ENCODE measurements around the gene MYOM1.
"Not testable (repeated sequence)": the region's sequence is repeated elsewhere in the genome, so short reads cannot be mapped to it uniquely, and the experiment has no call there.

Gene MYOM1

GRCh38 chr18:3051718-3052410 lies 167.9 kb downstream of the MYOM1 start:
- DNase-seq = no peak

GRCh38 chr18:3049897-3050454 lies 169.8 kb downstream of the MYOM1 start:
- not testable (repeated sequence) for DNase-seq

- DNase-seq = no peak
Observed at GRCh38 chr18:3048820-3049349, 170.9 kb downstream of the MYOM1 start.

GRCh38 chr18:3048121-3048520 lies 171.6 kb downstream of the MYOM1 start:
- no peak for DNase-seq

- no peak for DNase-seq
Observed at GRCh38 chr18:3046216-3046808, 173.5 kb downstream of the MYOM1 start.

GRCh38 chr18:3044931-3045698 lies 174.7 kb downstream of the MYOM1 start:
- DNase-seq = no peak

DNA sequence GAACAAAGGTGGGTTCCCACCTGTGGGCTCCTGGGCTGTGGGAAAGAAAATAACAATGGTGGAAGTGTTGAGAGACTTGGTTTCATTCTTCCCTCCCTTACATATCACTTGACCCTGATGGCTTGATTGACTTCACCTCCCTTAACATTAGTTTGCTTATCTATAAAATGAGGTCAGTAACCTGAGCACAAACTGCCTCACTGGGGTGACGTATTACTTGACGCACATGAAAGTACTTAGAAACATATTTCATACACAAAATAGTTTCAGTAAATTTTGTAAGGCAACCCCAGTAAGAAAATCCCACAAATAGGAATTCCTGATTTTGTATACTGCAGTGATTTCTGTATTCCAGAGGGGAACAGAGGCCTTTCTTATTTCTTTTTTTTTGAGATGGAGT lies 177.4 kb downstream of the MYOM1 start:
- DNase-seq = no peak

DNA sequence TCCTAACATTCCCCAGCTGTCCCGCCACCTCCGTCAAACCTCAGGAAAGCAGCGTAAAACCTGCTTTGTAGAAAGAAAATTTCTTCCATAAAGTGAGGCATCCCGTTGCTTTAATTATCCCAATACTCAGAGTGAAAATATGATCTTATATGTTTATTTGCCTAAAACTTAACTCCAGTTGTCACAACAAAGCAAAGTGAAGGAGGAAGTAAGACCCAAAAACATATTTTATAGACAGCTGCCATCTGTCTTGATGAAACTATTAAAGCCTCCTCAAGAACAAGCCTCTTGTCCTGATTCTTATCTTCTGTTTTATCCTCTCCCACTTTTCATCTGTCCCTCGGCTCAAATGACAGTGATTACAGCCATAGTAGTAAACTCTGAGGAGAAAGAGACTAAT lies 177.9 kb downstream of the MYOM1 start:
- DNase-seq = no peak

GRCh38 chr18:3040881-3041280 lies 178.9 kb downstream of the MYOM1 start:
- DNase-seq = no peak

GRCh38 chr18:3040173-3040572 lies 179.6 kb downstream of the MYOM1 start:
- DNase-seq = no peak

DNA sequence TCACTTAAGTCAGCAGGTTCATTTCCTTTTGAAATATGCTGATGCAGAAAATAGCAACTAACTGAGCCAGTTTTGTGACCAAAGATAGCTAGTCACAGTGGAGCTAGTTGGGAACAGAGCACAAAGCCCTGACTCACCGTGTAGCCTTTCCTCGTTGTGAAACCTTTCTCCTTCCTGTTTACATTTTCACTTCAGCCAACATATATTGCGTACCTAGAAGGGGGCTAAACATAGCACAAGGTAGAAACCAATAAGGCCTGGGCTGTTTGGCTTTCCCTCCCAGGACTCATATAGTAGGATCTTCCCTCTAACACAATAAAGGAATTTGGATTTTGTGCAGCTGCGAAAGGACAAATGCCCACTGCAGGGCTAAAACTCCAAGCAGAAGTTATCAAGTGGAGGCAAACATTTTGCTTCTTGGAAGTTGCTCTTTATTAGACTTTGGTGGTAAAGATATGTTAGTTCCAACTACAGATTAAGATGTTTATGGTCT lies 182.3 kb downstream of the MYOM1 start:
- DNase-seq = peak; percentile 29

DNA sequence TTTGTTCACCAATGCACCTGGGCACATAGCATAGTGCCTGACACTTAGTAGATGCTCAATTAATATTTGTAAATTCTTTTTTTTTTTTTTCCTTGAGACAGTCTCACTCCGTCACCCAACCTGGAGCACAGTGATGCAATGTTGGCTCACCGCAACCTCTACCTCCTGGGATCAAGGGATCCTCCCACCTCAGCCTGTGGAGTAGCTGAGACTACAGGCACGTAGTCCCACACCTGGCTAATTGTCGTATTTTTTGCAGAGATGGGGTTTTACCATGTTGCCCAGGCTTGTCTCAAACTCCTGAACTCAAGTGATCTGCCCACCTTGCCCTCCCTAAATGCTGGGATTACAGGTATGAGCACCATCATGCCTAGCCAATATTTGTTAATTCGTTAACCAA lies 183.7 kb downstream of the MYOM1 start:
- no peak for DNase-seq

DNA sequence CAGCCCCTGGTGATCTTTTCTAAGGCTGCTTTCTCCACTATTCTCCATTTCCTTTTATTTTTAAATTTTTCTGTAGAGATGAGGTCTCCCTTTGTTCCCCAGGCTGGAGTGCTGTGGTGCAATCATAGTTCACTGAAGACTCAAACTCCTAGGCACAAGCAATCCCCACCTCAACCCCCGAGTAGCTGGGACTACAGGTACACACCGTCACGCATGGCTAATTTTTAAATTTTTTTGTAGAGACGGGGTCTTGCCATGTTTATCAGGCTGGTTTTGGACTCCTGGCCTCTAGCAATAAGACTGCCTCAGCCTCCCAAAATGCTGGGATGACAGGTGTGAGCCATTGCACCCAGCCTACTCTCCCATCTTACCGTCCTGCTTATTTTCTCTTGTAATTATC lies 184.1 kb downstream of the MYOM1 start:
- no peak for DNase-seq

DNA sequence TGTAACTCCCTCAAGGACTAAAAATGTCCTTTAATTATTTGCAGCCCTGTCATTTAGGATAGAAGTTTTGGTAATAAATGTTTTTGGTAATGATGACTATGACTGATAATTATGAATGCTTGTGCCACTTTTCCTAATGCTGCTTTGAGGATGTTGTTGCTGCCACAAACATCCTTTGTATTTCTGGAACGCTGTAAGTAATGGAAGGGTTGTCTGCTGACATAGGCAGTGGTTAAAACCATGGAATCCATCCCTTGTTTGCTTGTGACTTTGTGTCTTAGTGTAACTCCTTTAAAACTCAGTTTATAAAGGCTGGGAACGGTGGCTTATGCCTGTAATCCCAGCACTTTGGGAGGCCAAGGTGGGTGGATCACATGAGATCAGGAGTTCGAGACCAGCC lies 187.0 kb downstream of the MYOM1 start:
- no peak for DNase-seq

DNA sequence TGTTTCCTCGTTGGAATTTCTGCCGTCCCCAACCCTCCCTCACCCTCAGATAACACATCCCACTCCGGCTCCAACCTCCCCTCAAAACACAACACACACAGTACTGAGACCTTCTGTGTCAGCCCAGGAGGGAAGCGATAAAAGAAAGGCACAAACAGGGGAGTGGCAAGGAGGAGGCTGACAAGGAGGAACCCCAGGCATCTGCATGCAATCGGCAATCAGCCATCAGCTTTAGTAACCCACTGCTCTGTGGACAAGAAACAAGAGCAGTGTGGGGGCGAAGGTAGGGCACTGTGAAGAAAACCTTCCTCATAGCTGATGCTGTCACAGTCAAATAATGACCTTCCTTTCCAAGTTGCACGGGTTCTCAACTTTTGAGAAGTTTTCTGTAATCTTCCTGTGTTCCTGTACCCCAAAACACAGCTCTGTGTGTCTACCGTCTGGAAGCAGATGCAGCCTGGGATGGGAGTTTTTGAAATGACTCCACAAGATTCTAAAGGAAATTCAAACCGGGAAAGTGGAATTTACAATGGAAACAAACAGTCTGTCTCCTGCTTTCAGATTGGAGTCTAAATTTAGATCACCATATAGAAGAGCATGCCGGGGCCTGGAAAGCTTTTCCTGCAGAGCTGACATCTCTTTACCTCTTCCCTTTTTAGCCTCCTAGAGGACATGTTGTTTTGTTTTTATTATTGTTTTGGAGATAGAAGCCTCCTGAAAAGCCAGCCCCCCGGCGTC lies 190.4 kb downstream of the MYOM1 start:
- peak; percentile 27 for DNase-seq

DNA sequence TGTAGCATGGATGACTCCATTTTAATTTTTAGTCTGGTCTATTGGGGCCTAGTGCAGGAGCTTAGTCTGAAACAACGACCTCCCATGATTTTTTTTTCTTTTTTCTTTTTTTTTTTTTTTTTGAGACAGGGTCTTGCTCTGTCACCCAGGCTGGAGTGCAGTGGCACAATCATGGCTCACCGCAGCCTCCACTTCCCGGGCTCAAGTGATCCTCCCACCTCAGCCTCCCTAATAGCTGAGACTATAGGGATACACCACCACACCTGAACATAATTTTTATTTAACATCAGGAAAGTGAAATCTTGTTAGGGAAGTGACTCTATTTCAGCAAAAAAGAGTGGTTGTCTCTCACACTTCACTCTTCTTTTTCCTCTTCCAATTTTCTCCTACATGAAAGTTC lies 191.7 kb downstream of the MYOM1 start:
- not testable (repeated sequence) for DNase-seq

GRCh38 chr18:3027370-3027891 lies 192.3 kb downstream of the MYOM1 start:
- no peak for DNase-seq

DNA sequence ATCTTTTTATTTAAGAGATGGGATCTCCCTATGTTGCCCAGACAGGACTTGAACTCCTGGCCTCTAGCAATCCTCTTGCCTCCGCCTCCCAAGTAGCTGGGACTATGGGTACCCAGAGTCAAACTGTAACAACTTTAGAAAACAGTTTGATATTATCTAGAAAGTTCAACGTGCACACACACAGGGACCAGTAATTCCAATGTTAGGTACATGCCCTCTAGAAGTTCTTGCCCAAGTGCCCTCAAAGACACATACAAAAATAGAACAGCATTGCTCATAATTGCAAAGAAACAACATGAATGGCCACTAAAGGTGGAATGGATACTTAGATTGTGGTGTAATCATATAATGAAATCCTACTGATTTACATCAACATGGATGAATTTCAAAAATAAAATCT lies 194.2 kb downstream of the MYOM1 start:
- no peak for DNase-seq

GRCh38 chr18:3023603-3024002 lies 196.2 kb downstream of the MYOM1 start:
- DNase-seq = not testable (repeated sequence)
